GM18951 (cell line): Measurements from ENCODE around the gene PLSCR3.

Experiments
- POLR2A ChIP-seq: IDR thresholded peaks from 4 replicates; pipeline ENCODE4 v1.6.1; 2011; ENCODE audit warnings: mild to moderate bottlenecking; ENCODE audit not compliant: insufficient read length, insufficient read depth; ENCODE audit errors: extremely low read depth
- in situ Hi-C: fragments of 300-500 bp; cut with MboI; formaldehyde crosslinking; loops from one replicate; pipeline ENCODE4 v1.12.0; 2022; ENCODE audit warnings: low sequenced_read_pairs, mixed read lengths, inconsistent platforms; ENCODE audit not compliant: unreplicated experiment

Gene PLSCR3

DNA sequence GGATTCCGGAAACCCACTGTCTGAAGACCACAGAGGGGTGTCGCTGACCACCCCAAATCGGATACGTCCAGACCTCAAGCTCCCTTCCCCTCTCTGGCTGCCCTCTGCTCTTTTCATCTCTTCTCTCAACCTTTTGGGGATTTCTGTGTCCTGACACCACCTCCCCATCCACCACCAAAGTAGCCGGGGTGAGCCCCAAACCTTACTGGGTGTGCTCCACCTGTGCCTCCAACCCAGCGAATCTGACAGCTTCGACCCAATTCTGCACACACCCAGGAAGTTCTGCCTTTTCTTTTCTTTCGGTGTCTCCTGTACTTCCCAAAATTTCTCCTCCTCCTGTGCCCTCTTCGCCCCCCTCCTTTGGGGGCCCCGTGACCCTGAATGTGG, 41.8 kb downstream of the PLSCR3 start:
- no peak for TF ChIP-seq POLR2A
- in situ Hi-C loops, result no loop called here

DNA sequence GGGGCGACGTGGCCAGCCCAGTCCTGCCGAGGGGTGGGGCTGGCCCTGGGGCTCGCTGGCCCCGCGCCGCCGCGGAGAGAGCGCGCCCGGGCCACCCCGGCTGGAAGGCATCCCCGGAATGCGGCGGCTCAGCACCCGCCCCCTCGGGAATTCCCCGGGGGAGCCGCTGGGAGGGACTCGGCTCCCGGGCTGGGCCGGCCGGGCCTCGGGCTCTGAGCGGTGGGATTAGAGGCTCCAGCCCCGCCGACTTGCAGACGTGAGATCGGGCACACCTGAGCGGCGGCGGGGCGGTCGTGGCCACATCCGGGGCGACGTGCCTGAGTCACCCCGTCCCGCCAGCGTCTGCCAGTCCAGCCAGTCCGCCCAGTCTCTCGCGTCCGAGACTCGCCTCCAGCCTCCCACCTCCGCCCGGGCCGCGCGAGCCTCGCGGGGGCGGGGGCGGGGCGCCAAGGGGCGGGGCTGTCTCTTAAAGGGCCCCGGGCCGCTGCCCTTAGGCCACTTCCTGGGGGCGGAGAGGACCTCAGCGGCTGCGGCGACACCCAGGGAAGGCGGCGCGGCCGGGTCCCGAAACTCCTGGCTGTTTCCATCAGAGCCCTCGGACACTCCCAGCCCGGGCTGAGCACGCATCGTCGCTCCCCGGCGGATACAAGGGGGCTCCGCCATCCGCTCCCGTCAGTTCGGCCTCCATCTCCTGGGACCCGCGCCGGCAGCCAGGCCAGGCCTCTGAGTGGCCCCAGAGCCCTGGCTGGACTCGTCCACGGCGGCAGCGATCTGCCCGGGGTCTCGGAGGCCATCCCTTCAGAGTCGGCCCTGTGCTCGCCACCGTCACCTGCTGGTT, 42.4 kb downstream of the PLSCR3 start, which contains the start of gene KCTD11:
Gene KCTD11, plus strand, starts transcription at position 498 of the 838 bp plus-strand sequence.
- in situ Hi-C loops, result no loop called here

DNA sequence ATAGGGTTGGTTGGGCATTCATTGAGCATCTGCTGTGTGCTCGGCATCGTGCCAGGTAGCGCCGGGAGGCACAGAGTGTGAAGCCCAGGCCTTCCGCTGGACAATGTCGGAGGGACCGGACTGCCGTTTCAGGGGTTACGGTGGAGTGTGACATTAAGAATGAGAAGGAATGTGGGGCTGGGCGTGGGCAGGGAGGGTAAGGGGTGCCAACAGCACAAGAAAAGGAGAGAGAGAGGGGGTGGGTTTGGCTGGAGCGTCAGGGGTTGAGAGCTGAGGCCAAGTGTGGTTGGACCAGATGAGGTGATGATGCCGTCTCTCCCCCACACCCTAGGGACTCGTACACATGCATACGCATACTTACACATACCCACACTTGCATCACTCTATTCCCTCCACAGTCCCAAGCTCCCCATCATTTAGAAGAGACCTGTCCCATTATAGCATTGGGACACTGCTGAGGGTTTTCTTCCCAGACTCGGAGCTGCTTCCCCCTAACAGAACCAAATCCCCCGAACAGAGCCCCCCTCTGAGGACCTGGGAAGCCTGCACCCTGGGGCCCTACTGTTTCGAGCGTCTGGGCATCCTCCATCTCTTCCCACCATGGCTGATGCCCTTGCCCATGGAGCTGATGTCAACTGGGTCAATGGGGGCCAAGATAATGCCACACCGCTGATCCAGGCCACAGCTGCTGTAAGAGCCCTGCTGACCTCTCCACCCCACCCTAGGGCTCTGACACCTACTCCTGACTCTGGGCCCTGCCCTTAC, 45.7 kb downstream of the PLSCR3 start:
- in situ Hi-C loops, result no loop called here
- TF ChIP-seq POLR2A, result no peak

More for the DNA sequence above, 42.4 kb downstream of the PLSCR3 start, which contains the start of gene KCTD11:
- peak; percentile 67 for TF ChIP-seq POLR2A

DNA sequence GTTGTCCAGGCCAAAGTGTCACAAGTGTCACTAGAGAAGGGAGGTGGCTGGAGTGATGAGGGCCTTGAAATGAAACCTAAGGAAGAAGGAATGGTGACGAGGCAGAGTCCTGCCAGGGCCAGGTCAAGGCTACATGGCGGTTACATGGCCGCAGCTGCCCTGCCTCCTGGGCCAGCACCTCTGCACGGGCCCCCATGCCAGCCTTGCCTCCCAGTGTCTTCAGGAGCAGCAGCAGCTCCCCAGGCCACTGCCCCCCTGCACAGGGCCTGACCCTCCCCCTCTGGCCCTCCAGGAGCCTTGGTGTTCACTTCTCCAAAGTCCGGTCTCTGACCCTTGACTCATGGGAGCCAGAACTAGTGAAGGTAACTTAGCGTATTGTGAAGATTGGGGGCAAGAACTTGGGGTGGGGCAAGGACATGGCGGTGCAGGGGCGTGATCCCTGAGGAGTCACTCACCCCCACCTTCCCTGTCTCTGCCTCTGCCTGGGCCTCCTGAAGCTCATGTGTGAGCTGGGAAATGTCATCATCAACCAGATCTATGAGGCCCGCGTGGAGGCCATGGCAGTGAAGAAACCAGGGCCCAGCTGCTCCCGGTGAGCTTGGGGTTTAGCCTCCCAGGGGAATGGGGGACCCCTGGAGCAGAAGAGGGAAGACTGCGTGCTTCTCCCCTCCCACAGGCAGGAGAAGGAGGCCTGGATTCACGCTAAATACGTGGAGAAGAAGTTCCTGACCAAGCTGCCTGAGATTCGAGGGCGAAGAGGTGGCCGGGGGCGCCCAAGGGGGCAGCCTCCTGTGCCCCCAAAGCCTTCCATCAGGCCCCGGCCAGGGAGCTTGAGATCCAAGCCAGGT, 46.5 kb downstream of the PLSCR3 start:
- in situ Hi-C loops, result no loop called here

DNA sequence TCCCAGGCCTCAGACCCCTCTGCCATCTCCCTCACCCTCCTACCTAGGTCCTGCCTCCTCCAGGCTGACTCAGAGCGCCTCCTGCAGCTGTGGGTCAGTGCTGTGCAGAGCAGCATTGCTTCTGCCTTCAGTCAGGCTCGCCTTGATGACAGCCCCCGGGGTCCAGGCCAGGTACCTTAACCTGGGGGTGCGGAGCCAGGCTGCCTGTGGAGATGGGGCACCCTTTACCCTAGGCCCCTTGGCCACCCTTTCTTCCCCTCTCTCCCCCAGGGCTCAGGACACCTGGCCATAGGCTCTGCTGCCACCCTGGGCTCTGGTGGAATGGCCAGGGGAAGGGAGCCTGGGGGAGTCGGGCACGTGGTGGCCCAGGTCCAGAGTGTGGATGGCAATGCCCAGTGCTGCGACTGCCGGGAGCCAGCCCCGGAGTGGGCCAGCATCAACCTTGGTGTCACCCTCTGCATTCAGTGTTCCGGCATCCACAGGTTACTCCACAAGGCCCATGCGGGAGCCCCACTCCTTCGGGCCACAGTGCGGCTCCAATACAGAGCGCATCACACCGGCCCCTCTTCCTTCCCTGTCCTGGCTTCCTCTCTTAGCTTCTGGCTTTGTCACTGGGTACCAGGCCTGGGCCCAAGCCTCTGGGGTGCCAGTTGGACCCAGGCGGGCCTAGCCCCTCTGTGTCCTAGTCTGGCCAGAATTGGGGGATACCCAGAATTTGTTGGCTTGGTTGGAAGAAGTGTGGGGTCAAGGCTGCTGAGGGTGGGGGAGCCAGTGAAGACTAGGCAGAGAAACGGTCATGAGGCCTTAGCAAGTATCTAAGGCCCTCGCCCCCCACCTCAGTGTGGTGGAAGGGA, 47.3 kb downstream of the PLSCR3 start:
- TF ChIP-seq POLR2A, result no peak
- in situ Hi-C loops, result no loop called here

More for the DNA sequence above, 46.5 kb downstream of the PLSCR3 start:
- no peak for TF ChIP-seq POLR2A

DNA sequence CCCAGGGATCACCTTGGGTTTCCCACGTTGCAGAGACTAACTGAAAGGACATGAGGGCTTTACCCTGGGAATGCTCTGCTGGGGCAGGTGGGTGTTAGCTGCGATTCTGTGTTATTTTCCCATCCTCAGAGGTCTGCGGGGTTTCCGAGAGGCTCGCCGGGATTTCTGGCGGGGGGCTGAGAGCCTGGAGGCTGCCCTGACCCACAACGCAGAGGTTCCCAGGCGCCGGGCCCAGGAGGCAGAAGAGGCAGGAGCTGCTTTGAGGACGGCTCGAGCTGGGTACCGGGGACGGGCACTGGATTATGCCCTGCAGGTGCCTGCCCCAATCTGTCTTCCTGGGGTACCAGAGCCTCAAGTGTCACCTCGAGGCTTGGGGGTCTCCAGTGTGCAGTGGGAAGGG, 51.1 kb downstream of the PLSCR3 start:
- in situ Hi-C loops, result no loop called here
- TF ChIP-seq POLR2A, result no peak

DNA sequence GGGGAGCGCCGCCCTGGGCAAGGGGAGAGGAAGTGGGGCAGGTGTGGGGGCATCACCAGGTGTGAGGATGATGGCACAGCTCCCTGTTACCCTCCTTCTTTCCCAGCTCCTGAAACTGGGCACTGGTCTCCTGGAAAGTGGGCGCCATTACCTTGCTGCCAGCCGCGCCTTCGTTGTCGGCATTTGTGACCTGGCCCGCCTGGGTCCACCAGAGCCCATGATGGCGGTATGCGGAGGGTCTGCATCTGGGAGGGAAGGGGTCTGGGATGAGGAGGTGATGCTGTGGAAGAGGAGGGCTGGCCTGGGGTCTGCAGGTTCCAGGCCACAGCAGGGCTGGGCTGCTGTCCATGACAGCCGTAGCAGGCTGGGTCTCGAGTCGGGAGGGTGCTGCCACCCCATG, 52.5 kb downstream of the PLSCR3 start:
- in situ Hi-C loops, result no loop called here
- no peak for TF ChIP-seq POLR2A

DNA sequence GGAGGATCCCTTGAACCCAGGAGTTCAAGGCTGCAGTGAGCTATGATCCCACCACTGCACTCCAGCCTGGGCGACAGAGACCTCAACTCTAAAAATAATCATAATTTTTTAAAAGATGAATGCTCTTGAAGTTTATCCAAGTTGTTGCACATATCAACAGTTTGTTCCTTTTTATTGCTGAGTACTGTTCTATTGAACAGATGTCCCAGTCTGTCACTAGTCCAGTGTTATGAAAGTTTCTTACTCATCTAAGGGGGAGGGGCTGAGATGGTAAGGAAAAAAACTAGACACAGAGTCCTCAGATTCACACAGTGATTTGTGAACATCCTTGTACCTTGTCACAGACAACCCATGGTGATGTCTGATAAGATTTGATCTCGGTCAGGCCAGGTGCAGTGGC, 54.1 kb downstream of the PLSCR3 start:
- TF ChIP-seq POLR2A, result no peak

More for the DNA sequence above, 54.1 kb downstream of the PLSCR3 start:
- in situ Hi-C loops, result no loop called here
